GM19438 (cell line): ENCODE data around the gene DNASE1L2.
A peak's percentile ranks its signal among the peaks of the same experiment; 100 is the strongest.
"Not testable (repeated sequence)": the region's sequence is repeated elsewhere in the genome, so short reads cannot be mapped to it uniquely, and the experiment has no call there.

Experiments used
- ATAC-seq: cut with Tn5 transposase; IDR thresholded peaks from one replicate; pipeline ENCODE4 v1.9.1; 2021; ENCODE audit warnings: low read depth; ENCODE audit not compliant: unreplicated experiment

Gene DNASE1L2

DNA sequence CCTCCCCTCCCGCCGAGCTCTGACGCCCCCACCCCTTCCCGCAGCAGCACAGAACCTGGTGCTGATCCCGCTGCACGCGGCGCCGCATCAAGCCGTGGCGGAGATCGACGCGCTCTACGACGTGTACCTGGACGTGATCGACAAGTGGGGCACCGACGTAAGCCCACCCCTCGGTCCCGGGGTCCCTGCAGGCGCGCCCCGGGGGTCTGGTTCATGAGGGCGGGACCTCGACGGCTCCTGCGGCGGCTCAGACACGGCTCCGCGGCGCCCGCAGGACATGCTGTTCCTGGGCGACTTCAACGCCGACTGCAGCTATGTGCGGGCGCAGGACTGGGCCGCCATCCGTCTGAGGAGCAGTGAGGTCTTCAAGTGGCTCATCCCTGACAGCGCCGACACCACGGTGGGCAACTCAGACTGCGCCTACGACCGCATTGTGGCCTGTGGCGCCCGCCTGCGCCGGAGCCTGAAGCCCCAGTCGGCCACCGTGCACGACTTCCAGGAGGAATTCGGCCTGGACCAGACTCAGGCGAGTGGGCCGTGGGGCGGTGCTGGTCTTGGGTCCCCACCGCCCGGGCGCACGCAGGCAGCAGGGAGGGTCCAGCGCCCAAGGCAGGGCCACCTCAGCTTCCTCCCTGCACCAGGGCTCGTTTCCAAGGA is 1.4 kb downstream of the DNASE1L2 start:
- ATAC-seq: no peak

DNA sequence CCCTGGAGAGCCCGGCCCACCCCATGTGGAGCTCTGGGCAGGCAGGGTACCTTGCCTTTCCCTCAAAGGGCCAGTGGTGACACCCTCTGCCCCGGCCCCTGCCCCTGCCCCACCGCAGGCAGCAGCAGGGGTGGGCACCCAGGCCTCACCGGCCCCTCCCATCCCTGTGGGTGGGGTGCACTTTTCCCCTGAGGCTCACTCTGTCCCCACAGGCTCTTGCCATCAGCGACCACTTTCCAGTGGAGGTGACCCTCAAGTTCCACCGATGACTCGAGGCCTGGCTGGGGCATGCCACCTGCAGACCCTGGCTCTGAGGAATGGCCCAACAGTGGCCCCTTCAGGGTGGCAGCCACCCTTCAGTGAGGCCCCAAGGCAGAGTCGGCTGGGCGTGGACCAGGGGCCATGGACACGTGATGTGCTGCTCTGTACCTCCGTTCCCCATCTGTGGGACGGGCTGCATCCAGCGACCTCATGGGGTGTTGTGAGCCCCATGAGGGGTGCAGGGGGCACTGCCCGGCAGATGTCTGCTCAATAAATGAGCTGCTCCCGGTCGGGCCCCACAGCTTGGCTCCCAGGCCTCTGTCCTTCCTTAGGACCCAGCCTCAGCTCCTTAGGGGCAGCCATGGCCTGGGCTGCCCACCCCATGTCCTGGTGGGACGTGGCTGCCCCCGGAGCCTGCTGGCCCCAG is 2.0 kb downstream of the DNASE1L2 start:
- no peak for ATAC-seq

DNA sequence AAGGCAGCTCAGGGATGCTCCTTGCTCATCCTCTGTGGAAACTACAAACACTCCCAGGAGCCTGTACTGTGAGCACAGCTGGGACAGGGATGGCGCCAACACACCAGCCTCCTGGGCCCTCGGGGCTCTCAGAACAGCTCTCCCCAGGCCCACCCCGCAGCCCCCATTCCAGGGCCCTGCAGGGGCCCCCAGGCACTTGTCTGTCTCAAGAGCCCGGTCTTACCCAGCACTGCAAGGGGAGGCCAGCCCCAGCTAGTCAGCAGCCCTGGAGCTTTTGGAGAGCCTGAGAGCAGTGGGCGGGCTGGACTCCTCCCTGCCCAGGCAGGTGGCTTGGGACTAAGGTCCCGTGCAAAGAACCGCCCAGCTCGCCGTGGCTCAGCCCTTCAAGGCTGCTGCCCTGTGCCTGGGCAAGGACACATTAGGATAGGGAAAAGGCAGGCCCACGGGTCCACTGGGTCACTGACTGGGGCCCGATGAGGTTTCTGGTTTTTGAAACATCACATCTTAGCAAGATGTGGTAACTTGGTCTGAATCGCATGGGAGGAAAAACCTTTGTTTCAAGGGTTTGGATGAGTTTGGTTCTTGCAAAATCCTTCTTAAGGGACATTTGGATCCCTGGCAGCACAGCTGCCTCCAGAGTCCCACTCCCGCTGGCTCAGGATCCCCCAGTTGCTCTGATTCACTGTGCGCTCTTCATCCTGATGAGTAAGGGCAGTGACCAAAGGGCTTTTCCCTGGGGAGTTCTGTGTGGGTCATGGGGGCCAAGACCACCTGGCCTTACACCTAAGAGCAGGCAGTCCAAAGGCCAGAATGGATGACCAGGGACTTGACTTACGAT is 2.8 kb downstream of the DNASE1L2 start:
- no peak for ATAC-seq

DNA sequence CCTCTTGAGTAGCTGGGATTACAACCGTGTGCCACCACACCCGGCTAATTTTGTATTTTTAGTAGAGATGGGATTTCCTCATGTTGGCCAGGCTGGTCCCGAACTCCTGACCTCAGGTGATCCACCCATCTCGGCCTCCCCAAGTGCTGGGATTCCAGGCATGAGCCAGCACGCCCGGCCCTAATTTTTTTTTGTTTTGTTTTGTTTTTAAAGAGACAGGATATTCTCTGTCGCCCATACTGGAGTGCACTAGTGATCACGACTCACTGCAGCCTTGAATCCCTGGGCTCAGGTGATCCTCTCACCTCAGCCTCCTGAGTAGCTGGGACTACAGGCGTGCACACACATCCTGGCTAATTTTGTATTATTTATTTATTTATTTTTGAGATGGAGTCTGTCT is 4.1 kb downstream of the DNASE1L2 start:
- ATAC-seq: not testable (repeated sequence)

DNA sequence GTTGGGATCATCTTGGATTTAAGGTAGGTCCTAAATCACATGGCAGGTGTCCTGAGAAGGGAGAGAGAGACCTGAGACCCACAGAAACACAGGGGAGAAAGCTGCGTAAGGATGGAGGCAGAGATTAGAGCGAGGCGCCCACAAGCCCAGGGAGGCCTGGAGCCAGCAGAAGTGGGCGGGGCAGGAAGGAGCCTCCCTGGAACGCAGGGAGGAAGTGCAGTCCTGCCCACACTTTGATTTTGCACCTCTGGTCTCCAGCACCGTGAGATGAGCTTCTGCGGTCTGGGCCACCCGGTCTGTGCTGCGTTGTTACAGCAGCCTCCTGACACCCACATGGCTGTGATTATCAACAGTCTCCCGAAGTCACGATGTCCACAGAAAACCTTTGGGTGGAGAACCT is 6.4 kb downstream of the DNASE1L2 start:
- no peak for ATAC-seq

DNA sequence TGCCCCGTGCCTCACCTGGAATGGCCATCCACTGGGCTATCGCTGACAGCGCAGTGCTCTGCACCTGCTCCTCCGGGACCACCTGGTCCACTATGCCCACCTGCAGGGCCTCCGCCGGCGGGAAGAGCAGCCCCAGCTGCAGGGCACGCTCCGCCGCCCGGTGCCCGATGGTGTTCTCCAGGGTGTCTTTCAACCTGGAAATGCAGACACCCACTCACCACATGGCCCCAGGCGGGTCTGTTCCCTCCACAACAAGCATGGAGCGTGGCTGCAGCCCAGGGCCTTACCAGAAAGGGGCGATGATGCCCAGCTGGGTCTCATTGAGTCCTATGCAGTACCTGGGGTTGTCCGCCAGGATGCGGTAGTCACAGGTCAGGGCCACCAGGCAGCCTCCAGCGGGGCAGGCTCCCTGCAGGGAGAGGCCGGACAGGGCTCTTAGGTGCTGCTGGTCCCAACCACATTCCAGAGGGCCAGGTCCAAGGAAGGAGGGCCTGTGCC is 6.8 kb downstream of the DNASE1L2 start:
- no peak for ATAC-seq

DNA sequence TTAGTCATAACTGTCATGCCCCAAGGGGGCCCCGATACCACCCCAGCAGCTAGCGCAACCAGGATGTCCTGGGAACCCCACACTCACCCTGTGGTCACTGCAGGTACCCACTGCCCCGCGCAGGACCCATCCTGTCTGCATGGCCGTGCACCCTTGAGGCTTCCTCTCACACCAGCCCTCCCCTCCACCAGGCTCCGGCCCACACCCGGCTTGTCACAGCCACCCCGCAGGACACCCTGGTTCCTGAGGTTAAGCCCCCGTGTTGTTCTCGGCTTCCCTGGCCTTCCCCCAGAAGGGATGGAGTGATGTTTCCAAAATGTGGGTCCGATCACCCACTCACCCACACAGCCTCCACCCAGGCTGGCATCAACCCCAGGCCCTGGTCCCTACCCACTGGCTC is 7.5 kb downstream of the DNASE1L2 start:
- ATAC-seq: no peak

DNA sequence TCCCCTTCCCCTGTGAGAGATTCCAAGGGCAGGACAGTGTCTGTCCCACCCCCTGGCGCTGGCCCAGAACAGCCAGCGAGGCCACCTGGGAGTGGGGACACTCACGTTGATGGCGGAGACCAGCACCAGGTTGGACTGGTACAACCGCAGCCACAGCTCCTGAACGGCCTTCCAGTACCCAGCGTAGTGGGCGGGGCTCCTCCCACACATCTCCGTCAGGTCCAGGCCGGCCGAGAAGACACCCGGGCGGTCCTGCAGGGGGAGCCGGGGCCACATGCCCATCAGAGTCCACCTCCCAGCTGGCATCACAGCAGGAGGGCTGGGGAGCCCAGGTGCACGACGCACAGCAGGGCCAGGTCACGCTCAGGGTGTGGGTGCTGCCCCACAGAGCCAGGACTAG is 8.1 kb downstream of the DNASE1L2 start:
- no peak for ATAC-seq

DNA sequence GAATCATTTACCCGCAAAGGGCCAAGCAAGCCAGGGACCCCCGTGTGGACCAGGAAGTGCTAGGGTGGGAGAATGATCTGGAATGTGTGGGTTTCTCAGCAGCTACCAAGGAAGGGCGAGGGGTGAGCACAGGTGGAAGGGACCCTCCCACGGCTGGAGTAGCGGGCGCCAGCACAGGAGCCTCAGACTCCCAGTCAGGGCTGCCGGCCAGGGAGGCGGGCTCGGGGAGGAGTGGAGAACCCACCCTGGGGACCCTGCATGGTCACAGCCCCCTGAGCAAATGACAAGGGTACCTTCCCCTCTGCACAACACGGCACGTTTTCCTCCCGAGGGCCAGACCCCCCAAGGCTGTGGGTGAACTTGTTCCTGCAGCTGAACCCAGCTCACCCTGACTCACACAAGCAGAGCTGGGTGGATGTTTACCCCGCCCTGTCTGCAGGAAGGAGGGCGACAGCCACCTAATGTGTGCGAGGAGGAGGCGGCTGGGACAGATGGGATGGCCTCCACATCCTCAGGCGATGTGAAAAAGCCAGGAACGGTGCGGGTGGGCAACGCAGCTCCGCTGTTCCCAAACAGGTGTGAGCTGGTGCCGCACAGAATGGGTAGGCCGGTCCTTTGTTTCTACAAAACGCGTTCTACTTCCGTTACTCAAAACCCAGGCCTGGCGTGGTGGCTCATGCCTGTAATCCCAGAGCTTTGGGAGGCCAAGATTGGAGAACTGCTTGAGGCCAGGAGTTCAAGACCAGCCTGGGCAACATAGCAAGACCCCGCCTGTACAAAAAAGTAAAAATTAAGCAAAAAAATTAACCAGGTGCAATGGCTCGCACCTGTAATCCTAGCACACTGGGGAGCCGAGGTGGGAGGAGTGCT is 8.9 kb downstream of the DNASE1L2 start:
- ATAC-seq: no peak

DNA sequence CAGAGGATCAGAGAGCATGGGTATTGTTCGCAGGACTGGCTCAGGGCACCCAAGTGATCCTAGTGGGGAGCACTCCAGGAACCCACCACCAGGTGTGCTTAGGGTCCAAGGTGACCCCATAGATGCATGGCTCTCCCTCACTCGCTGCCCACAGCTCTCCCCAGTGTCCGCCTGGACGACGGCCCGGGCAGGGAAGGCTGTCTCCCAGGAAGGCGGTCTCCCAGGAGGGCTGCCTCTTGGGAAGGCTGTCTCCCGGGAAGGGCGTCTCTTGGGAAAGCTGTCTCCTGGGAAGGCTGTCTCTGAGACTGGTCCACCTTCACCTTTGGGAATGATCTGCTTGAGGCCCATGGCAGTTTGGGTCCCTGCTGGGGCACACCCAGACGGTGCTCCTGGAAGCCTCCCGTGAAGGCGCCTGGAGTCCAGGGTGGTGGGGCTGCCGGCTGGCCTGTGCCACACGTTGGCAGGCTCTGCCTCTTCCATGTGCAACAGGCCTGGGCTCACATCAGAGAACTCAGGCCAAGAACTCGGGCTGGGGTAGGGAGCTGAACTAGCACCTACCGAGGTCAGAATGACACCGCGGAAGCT is 10.1 kb downstream of the DNASE1L2 start:
- ATAC-seq: no peak

DNA sequence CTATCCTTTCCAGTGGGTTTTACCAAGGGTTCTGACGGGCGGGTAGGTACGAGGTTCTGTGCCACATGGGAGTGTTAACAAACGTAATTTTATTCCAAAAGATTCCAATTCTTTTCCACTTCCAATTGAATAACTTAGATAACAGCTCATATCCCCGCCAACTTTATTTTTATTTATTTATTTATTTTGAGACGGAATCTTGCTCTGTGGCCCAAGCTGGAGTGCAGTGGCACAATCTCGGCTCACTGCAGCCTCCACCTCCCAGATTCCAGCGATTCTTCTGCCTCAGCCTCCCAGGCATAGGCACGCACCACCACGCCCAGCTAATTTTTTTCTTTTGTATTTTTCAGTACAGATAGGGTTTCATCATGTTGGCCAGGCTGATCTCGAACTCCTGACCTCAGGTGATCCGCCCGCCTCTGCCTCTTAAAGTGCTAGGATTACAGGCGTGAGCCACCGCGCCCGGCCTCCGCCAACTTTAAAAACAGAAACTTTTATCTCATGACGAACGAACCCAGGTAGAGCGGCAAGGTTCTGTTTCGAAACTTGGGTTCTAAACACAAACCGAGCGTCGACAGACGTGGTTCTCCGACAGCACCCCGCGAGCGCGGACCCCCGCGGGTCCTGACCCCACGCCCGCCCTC is 14.5 kb downstream of the DNASE1L2 start:
- ATAC-seq: no peak

DNA sequence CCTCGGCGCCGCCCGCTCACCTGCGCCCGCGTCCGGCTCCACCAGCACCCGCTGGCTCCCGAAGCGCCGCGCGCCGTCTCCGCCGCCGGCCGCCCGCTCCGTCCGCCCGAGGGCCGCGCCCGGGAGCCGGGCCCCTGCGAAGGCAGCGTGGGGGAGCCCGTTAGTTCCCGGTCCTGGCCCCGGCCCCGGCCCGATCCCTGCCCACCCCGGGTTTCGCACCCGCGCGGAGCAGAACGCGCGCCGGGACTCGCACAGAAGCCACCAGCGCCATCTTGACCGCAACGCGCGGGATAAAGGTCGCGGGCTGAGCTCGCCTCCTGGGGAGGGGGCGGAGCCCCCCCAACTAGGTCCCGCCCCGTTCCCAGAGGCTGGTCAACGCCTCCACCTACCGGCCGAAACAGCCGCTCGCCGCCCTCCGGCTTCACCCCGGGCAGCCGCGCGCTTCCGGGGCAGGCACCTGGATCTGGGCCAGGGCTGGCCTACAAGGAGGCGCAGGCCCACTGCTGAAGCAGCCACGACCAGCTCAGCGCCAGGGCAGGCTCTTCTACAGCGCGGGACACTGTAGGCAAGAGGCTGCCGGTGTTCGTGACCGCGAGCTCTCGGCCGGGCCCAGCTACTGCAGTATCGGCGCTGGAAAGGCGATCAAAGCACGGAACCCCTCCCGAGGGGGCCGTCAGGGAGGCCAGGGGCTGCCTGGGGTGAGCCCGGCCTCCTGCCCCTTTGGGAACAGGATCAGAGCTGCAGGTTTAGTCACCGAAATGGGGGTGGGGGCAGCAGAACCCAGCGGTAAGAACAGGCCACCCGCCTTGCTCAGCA is 15.3 kb downstream of the DNASE1L2 start, which contains the start of gene ECI1:
ECI1 (minus strand) TSS at position 292 of the 816 bp plus-strand sequence; CDS start at position 271, 21 bp downstream.
- peak; percentile 85 for ATAC-seq

DNA sequence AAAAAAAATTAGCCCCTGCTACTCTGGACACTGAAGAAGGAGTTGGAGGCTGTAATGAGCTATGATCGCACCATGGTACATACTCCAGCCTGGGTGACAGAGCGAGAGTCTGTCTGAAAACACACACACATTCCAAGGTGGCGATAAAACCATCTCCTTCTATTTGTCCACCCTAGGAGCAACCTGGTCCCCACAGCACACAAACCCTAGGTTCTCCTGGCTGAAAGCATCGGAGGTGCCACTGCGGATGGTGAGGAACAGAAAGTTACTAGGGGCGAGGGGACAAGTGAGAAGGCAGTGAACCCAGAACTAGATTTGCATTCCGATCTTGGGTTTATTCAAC is 16.5 kb downstream of the DNASE1L2 start:
- no peak for ATAC-seq

DNA sequence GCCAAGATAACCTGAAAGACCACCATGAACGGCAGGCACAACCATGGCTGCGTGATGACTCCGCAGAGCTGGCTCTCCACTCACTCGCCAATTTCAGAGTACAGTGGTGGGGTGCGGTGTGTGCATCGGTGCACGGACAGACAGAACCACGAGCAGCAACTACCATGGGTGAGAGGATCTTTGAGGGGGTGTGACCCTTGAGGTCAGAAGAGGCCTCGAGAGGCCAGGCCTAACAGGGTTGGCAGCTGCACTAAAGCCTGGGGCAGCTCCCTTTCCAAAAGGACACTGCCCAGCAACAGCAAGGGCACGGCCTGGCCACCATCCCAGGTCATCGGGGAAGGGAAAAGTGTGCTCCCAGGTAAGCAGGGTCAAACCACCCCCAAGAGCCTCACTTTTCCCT is 17.0 kb downstream of the DNASE1L2 start:
- no peak for ATAC-seq

DNA sequence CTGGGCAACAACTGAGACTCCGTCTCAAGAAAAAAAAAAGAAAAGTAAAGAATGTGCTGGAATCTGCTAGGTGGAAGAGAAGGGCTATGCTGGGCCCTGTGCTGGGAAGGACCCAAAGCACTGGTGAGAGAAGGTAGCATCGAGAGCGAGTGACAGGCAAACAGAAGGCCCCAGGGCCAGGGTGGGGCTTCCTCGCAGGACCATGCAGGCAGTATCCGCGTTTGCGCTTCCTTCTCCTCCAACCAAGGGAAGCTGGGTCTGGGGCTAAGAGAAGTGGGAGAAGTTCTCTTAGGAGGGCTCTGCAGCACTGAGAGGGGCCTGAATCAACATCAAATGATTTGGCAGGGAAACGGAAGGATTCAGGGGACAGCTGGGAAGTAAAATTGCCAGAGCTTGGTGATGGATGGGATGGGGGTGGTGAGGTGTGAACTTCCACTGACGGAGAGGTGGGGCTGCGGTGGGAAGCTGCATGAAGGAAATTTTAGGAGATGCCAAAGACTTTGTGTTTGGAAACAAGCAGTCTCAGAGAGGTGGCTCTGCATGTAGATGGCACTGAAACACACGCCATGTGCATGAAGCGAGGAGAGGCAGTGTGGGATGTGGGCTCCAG is 20.4 kb downstream of the DNASE1L2 start:
- ATAC-seq: no peak

DNA sequence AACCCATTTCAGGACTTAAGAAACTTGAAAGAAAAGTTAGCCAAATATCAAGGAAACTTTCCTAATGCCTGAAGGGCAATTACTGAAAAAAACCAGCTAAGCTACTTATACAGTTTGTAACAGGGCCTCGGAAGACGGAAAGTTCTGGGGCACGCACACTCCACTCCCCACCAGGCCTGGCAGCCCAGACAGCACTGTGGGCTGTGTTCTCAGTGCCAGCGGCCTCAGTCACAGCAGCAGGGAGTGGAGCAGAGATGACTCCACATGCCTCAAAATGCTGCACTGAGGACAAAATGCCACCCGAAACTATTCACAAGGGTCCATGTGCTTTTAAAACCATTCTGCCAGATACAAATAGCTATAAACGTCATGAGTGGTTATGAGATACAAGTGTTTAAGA is 21.5 kb downstream of the DNASE1L2 start:
- ATAC-seq: no peak

DNA sequence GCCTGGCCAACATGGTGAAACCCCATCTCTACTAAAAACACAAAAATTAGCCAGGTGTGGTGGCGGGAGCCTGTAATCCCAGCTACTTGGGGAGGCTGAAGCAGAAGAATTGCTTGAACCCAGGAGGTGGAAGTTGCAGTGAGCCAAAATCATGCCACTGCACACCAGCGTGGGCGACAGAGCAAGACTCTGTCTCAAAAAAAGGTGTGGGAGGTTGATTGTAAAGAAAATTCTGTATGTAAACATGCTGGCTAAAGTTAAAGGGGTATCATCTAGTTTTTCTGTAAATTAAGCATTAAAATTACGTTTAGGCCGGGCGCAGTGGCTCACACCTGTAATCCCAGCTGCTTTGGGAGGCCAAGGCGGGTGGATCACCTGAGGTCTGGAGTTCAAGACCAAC is 22.3 kb downstream of the DNASE1L2 start:
- ATAC-seq: not testable (repeated sequence)

DNA sequence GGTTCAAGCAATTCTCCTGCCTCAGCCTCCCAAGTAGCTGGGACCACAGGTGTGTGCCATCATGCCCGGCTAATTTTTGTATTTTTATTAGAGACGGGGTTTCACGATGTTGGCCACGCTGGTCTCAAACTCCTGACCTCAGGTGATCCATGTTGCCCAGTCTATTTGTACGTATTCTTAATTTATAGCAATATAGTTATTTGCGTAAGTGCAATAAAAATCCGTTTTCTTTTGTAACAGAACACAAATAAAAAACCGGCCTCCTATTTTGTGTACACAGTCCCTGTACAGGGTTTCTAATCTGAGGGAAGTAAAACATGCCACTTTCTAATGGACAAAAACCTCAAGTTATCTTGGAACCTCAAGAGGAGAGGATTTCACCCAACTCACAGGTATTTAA is 24.0 kb downstream of the DNASE1L2 start:
- no peak for ATAC-seq
